DND-41 (cell line): ENCODE results near the gene DUSP15.

Experiments
- CTCF ChIP-seq: IDR thresholded peaks from 2 replicates; pipeline ENCODE4 v1.5.1; 2012; ENCODE audit warnings: borderline replicate concordance, low read length, moderate library complexity, mild to moderate bottlenecking; ENCODE audit not compliant: poor library complexity, severe bottlenecking; ENCODE audit errors: extremely low read depth
- EZH2 ChIP-seq: IDR thresholded peaks from 3 replicates; pipeline ENCODE4 v1.6.1; 2012; ENCODE audit warnings: borderline replicate concordance, low read depth, mild to moderate bottlenecking, moderate library complexity, low read length, inconsistent platforms; ENCODE audit not compliant: severe bottlenecking

DNA sequence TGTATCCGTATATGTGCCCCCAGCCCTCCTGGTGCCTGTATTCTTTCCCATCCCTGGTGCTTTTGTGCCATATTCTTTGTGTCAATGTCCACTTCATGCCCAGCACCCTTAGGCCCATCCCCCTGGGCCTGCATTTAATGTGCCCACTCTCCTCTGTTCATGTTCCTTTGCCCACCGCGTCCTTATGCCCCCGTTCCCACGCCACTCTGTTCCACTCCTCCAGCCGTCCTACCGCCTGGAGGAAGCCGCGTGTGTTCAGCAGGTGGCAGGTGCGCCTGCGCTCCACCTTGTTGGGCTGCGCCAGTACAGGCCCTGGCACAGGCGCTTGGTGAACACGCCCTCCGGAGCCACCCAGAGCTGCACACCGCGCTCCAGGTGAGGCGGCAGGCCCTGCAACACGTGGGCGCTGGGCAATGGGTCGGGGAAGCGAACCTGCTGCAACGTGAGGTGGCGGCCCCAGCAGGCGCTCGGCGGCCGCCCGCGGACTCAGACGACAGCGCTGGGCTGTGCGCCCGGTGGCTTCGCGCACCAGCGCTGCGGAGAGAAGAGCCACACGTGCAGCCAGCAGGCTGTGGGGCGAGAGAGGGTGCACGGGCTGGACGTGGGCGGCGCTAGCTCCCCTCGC lies 20.9 kb downstream of the DUSP15 start:
- no peak for TF ChIP-seq CTCF
- no peak for TF ChIP-seq EZH2
